K562 (cell line): Measurements from ENCODE around the gene THAP9. TPM values are rescaled to one million over a fixed set of nuclear protein-coding genes. Genes with fewer than 3 reads are reported as not detected.
A peak's percentile ranks its signal among the peaks of the same experiment; 100 is the strongest.

ENCODE experiments used
- EGR1 ChIP-seq: fragments of 450-650 bp; conservative IDR thresholded peaks from 2 replicates; pipeline ENCODE4 v1.6.1; 2017; ENCODE audit warnings: mild to moderate bottlenecking
- FOXK1 ChIP-seq: sonication (generic); formaldehyde crosslinking; IDR thresholded peaks from 2 replicates; pipeline ENCODE4 v1.8.0; 2022; ENCODE audit warnings: missing genetic modification reagents, mild to moderate bottlenecking, borderline replicate concordance
- HMGN3 ChIP-seq: IDR thresholded peaks from 2 replicates; pipeline ENCODE4 v1.6.1; 2011; ENCODE audit warnings: borderline replicate concordance, low read depth, mild to moderate bottlenecking, mixed read lengths, low read length; ENCODE audit not compliant: insufficient read length; ENCODE audit errors: extremely low read depth
- HNRNPH1 ChIP-seq: fragments of 200-400 bp; formaldehyde crosslinking; optimal IDR thresholded peaks from 2 replicates; pipeline ENCODE3; 2017; ENCODE audit warnings: low read depth, mild to moderate bottlenecking, low read length, moderate library complexity
- MEF2D ChIP-seq: conservative IDR thresholded peaks from 2 replicates; pipeline ENCODE4 v1.6.1; 2016; ENCODE audit warnings: low read depth, missing genetic modification characterization, missing compliant biosample characterization
- MYC ChIP-seq, 2 experiments: fragments of 250-450 bp in 1 of 2; sonication (Bioruptor Pico) in 1 of 2; IDR thresholded peaks; 2 replicates each; pipeline versions ENCODE4 v1.5.1 to v1.6.1; 2012 to 2021; ENCODE audit warnings: low read depth in 2 of 2, borderline replicate concordance in 1 of 2, improper control_type of control experiment in 1 of 2, low read length in 1 of 2, mild to moderate bottlenecking in 1 of 2, moderate library complexity in 1 of 2
- PCBP1 ChIP-seq: fragments of 200-400 bp; formaldehyde crosslinking; IDR thresholded peaks from 2 replicates; pipeline ENCODE4 v1.6.1; 2018; ENCODE audit warnings: mild to moderate bottlenecking, low read depth, low read length; ENCODE audit not compliant: poor library complexity, severe bottlenecking
- TARDBP ChIP-seq: fragments of 450-650 bp; IDR thresholded peaks from 2 replicates; pipeline ENCODE4 v1.6.1; 2016
- U2AF2 ChIP-seq: fragments of 200-400 bp; formaldehyde crosslinking; optimal IDR thresholded peaks from 2 replicates; pipeline ENCODE3; 2017; ENCODE audit warnings: low read depth, mild to moderate bottlenecking, low read length
- ZNF217 ChIP-seq: sonication (generic); formaldehyde crosslinking; IDR thresholded peaks from 2 replicates; pipeline ENCODE4 v1.8.0; 2022; ENCODE audit warnings: mild to moderate bottlenecking, missing genetic modification reagents
- polyA plus RNA-seq, 8 experiments: library from polyadenylated mRNA; depleted of rRNA in 4 of 8; stranded (reverse) in 5 of 8; unstranded in 3 of 8; fragments of >200 nt; fragmentation: Nextera tagmentation in 2 of 8; fragmentation: Illumina TruSeq in 1 of 8; extraction: Ambion mirVana in 2 of 8; extraction: Trizol in 1 of 8; gene quantifications; 2 replicates each; pipeline versions ENCODE4 v1.2.1 to v1.2.3, GENCODE V29; 2011 to 2014; ENCODE audit warnings: inconsistent platforms in 1 of 8, missing spikeins in 1 of 8
- total RNA-seq, 7 experiments: library from RNA; depleted of rRNA in 6 of 7; stranded (reverse); fragments of >200 nt in 6 of 7; fragmentation: Illumina TruSeq in 2 of 7; extraction: Trizol in 2 of 7; gene quantifications; 2 replicates each; pipeline versions ENCODE4 v1.2.1 to v1.2.3, GENCODE V29; 2011 to 2021; ENCODE audit warnings: low replicate concordance in 1 of 7
- TF ChIP-seq, protein P1 (sequence below): fragments of 450-650 bp; formaldehyde crosslinking; IDR thresholded peaks from 2 replicates; pipeline ENCODE4 v1.4.0; 2020; ENCODE audit warnings: mild to moderate bottlenecking, mixed read lengths
- TF ChIP-seq, protein P2 (sequence below): fragments of 200-400 bp; formaldehyde crosslinking; IDR thresholded peaks from 2 replicates; pipeline ENCODE4 v1.6.1; 2017; ENCODE audit warnings: mild to moderate bottlenecking, low read depth, low read length, moderate library complexity
- TF ChIP-seq, protein P3 (sequence below): fragments of 450-650 bp; IDR thresholded peaks from 2 replicates; pipeline ENCODE4 v1.6.1; 2016; ENCODE audit warnings: low read depth
- TF ChIP-seq, protein P4 (sequence below): fragments of 450-650 bp; IDR thresholded peaks from 2 replicates; pipeline ENCODE4 v1.7.0; 2016; ENCODE audit warnings: borderline replicate concordance

THAP9 gene
- total and polyA plus RNA-seq, 9 of the 15 experiments (the other 6 are each of a cell fraction or from before 2014, with no cell fraction given): 3.4 to 7.0 (median 5.4) TPM

DNA sequence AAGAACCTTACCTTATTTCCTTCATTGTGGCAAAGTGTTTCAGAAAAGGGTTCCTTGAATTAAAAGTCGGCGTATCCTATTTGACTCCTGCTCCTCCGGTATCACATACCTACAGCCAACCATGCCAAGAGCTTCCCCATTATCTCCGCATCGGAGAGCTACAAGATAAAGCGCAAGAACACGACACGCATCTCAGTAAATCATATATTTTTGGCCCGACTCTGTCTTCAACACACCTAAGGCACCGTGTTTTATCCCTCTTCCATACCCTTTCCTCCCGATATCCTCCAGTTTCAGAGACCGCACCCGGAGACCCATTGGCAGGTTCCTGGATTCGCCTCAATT, 497 bp upstream of the THAP9 start (continued):
- TF ChIP-seq, protein P1, sequence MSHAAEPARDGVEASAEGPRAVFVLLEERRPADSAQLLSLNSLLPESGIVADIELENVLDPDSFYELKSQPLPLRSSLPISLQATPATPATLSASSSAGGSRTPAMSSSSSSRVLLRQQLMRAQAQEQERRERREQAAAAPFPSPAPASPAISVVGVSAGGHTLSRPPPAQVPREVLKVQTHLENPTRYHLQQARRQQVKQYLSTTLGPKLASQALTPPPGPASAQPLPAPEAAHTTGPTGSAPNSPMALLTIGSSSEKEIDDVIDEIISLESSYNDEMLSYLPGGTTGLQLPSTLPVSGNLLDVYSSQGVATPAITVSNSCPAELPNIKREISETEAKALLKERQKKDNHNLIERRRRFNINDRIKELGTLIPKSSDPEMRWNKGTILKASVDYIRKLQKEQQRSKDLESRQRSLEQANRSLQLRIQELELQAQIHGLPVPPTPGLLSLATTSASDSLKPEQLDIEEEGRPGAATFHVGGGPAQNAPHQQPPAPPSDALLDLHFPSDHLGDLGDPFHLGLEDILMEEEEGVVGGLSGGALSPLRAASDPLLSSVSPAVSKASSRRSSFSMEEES (CRISPR knock-in tag): no peak
- TF ChIP-seq EGR1: no peak
- TF ChIP-seq TARDBP: no peak
- no peak for TF ChIP-seq PCBP1
- TF ChIP-seq HNRNPH1: no peak
- no peak for TF ChIP-seq MYC (IDR thresholded peaks at IDR 0.05; ENCODE audit: low read depth, low read length)
- peak; percentile 88; the same call in 1 of the 2 replicates for TF ChIP-seq MYC (CRISPR knock-in tag; IDR thresholded peaks at IDR 0.05; ENCODE audit: borderline replicate concordance, low read depth)
- TF ChIP-seq MEF2D (tag): 0 out of 2 replicates have a peak, but pooled peaks have one; percentile 44
- TF ChIP-seq, protein P2, sequence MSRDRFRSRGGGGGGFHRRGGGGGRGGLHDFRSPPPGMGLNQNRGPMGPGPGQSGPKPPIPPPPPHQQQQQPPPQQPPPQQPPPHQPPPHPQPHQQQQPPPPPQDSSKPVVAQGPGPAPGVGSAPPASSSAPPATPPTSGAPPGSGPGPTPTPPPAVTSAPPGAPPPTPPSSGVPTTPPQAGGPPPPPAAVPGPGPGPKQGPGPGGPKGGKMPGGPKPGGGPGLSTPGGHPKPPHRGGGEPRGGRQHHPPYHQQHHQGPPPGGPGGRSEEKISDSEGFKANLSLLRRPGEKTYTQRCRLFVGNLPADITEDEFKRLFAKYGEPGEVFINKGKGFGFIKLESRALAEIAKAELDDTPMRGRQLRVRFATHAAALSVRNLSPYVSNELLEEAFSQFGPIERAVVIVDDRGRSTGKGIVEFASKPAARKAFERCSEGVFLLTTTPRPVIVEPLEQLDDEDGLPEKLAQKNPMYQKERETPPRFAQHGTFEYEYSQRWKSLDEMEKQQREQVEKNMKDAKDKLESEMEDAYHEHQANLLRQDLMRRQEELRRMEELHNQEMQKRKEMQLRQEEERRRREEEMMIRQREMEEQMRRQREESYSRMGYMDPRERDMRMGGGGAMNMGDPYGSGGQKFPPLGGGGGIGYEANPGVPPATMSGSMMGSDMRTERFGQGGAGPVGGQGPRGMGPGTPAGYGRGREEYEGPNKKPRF: no peak
- TF ChIP-seq, protein P3, sequence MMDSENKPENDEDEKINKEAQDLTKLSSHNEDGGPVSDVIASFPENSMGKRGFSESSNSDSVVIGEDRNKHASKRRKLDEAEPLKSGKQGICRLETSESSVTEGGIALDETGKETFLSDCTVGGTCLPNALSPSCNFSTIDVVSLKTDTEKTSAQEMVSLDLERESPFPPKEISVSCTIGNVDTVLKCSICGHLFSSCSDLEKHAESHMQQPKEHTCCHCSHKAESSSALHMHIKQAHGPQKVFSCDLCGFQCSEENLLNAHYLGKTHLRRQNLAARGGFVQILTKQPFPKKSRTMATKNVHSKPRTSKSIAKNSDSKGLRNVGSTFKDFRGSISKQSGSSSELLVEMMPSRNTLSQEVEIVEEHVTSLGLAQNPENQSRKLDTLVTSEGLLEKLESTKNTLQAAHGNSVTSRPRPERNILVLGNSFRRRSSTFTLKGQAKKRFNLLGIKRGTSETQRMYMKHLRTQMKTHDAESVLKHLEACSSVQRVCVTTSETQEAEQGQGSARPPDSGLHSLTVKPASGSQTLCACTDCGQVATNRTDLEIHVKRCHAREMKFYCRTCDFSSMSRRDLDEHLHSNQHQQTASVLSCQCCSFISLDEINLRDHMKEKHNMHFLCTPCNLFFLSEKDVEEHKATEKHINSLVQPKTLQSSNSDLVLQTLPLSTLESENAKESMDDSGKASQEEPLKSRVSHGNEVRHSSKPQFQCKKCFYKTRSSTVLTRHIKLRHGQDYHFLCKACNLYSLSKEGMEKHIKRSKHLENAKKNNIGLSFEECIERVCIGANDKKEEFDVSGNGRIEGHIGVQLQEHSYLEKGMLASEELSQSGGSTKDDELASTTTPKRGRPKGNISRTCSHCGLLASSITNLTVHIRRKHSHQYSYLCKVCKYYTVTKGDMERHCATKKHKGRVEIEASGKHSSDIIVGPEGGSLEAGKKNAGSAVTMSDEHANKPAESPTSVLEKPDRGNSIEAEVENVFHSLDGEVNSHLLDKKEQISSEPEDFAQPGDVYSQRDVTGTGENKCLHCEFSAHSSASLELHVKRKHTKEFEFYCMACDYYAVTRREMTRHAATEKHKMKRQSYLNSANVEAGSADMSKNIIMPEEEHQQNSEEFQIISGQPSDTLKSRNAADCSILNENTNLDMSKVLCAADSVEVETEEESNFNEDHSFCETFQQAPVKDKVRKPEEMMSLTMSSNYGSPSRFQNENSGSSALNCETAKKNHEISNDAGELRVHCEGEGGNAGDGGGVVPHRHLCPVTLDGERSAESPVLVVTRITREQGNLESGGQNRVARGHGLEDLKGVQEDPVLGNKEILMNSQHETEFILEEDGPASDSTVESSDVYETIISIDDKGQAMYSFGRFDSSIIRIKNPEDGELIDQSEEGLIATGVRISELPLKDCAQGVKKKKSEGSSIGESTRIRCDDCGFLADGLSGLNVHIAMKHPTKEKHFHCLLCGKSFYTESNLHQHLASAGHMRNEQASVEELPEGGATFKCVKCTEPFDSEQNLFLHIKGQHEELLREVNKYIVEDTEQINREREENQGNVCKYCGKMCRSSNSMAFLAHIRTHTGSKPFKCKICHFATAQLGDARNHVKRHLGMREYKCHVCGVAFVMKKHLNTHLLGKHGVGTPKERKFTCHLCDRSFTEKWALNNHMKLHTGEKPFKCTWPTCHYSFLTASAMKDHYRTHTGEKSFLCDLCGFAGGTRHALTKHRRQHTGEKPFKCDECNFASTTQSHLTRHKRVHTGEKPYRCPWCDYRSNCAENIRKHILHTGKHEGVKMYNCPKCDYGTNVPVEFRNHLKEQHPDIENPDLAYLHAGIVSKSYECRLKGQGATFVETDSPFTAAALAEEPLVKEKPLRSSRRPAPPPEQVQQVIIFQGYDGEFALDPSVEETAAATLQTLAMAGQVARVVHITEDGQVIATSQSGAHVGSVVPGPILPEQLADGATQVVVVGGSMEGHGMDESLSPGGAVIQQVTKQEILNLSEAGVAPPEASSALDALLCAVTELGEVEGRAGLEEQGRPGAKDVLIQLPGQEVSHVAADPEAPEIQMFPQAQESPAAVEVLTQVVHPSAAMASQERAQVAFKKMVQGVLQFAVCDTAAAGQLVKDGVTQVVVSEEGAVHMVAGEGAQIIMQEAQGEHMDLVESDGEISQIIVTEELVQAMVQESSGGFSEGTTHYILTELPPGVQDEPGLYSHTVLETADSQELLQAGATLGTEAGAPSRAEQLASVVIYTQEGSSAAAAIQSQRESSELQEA: peak; percentile 43; the same call in 1 of the 2 replicates
- no peak for TF ChIP-seq U2AF2
- TF ChIP-seq FOXK1 (CRISPR knock-in tag): no peak
- TF ChIP-seq ZNF217 (CRISPR knock-in tag): no peak
- no peak for TF ChIP-seq HMGN3
- TF ChIP-seq, protein P4, sequence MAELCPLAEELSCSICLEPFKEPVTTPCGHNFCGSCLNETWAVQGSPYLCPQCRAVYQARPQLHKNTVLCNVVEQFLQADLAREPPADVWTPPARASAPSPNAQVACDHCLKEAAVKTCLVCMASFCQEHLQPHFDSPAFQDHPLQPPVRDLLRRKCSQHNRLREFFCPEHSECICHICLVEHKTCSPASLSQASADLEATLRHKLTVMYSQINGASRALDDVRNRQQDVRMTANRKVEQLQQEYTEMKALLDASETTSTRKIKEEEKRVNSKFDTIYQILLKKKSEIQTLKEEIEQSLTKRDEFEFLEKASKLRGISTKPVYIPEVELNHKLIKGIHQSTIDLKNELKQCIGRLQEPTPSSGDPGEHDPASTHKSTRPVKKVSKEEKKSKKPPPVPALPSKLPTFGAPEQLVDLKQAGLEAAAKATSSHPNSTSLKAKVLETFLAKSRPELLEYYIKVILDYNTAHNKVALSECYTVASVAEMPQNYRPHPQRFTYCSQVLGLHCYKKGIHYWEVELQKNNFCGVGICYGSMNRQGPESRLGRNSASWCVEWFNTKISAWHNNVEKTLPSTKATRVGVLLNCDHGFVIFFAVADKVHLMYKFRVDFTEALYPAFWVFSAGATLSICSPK: peak; percentile 74; the same call in 1 of the 2 replicates
